ENCODE measurements around the gene MAP2.

GRCh38 chr2:209687323-209687969 lies 263.6 kb downstream of the MAP2 start:
- TF ChIP-seq POLR2A (IDR thresholded peaks at IDR 0.05; ENCODE audit: low read depth, low read length) (no peak), TAF1 (IDR thresholded peaks at IDR 0.05; ENCODE audit: borderline replicate concordance, low read depth, low read length) (no peak), POLR2AphosphoS5 (IDR thresholded peaks at IDR 0.05; ENCODE audit: low read depth, low read length) (no peak)
